Naive thymus-derived CD4-positive, alpha-beta T cell (primary cell): Measurements from ENCODE around the gene LRRN4CL. TPM values are rescaled to one million over a fixed set of nuclear protein-coding genes. Genes with fewer than 3 reads are reported as not detected.
"Not testable (repeated sequence)": the region's sequence is repeated elsewhere in the genome, so short reads cannot be mapped to it uniquely, and the experiment has no call there.

ENCODE experiments used
- ATAC-seq: fragments of 150-1000 bp; cut with Tn5 transposase; 2 replicates; pipeline ENCODE4 v1.10.0; 2021; ENCODE audit warnings: mild to moderate bottlenecking, moderate library complexity
- CTCF ChIA-PET: fragments of 350-600 bp; sonication (Branson Sonifier 250); formaldehyde crosslinking; loops from one replicate; lab custom pipeline; 2021; ENCODE audit warnings: antibody characterized with exemption; lab: Charles Lee
- POLR2A ChIA-PET: fragments of 350-600 bp; sonication (Branson Sonifier 250); formaldehyde crosslinking; loops from one replicate; lab custom pipeline; 2021; ENCODE audit warnings: antibody characterized with exemption, inconsistent platforms; lab: Charles Lee
- DNase-seq, 9 donors: peaks; one replicate each; pipeline versions ENCODE4 v3.0.0 to v3.0.0-alpha.2; 2020 to 2022; ENCODE audit warnings: mixed read lengths in 1 of 9
- H3K27ac ChIP-seq: one replicate; pipeline ENCODE4 v1.7.0; 2013; ENCODE audit warnings: mild to moderate bottlenecking, low read depth, low read length, moderate library complexity
- H3K27me3 ChIP-seq, 2 donors: one replicate each; pipeline ENCODE4 v1.7.0; 2013; ENCODE audit warnings: low read length in 2 of 2, mild to moderate bottlenecking in 2 of 2, moderate library complexity in 2 of 2; ENCODE audit not compliant: control insufficient read depth in 2 of 2, insufficient read depth in 2 of 2
- H3K36me3 ChIP-seq, 3 experiments: 1 replicate in 2 of 3; 2 replicates in 1 of 3; pipeline ENCODE4 v1.7.0; 2013; ENCODE audit warnings: low read length in 3 of 3, mild to moderate bottlenecking in 3 of 3, moderate library complexity in 1 of 3; ENCODE audit not compliant: insufficient read depth in 3 of 3, control insufficient read depth in 2 of 3
- H3K4me1 ChIP-seq, 2 donors: one replicate each; pipeline ENCODE4 v1.7.0; 2013; ENCODE audit warnings: low read length in 2 of 2, mild to moderate bottlenecking in 2 of 2, moderate library complexity in 1 of 2; ENCODE audit not compliant: control insufficient read depth in 2 of 2, insufficient read depth in 2 of 2
- H3K4me3 ChIP-seq: 2 replicates; pipeline ENCODE4 v1.7.0; 2013; ENCODE audit warnings: mild to moderate bottlenecking, low read length
- H3K9me3 ChIP-seq, 3 experiments: 1 replicate in 2 of 3; 2 replicates in 1 of 3; pipeline ENCODE4 v1.7.0; 2013; ENCODE audit warnings: low read length in 3 of 3; ENCODE audit not compliant: control insufficient read depth in 2 of 3
- H3K27ac Mint-ChIP-seq, 9 donors: one replicate each; pipeline ENCODE4 v1.8.0; 2020 to 2022; ENCODE audit warnings: mixed read lengths in 9 of 9, mild to moderate bottlenecking in 8 of 9, moderate library complexity in 5 of 9, inconsistent platforms in 2 of 9
- H3K27me3 Mint-ChIP-seq, 5 donors: one replicate each; pipeline ENCODE4 v1.8.0; 2021 to 2022; ENCODE audit warnings: mixed read lengths in 5 of 5, mild to moderate bottlenecking in 1 of 5
- H3K36me3 Mint-ChIP-seq, 5 donors: one replicate each; pipeline ENCODE4 v1.8.0; 2020 to 2022; ENCODE audit warnings: mixed read lengths in 5 of 5, mild to moderate bottlenecking in 3 of 5, inconsistent platforms in 1 of 5
- H3K4me1 Mint-ChIP-seq, 7 donors: one replicate each; pipeline ENCODE4 v1.8.0; 2020 to 2022; ENCODE audit warnings: mixed read lengths in 7 of 7, mild to moderate bottlenecking in 3 of 7, inconsistent platforms in 1 of 7
- H3K4me3 Mint-ChIP-seq, 10 donors: one replicate each; pipeline ENCODE4 v1.8.0; 2020 to 2022; ENCODE audit warnings: mild to moderate bottlenecking in 10 of 10, mixed read lengths in 10 of 10, moderate library complexity in 6 of 10, inconsistent platforms in 2 of 10
- H3K9me3 Mint-ChIP-seq, 11 donors: one replicate each; pipeline ENCODE4 v1.8.0; 2020 to 2022; ENCODE audit warnings: mixed read lengths in 11 of 11, mild to moderate bottlenecking in 4 of 11, inconsistent platforms in 1 of 11, moderate library complexity in 1 of 11
- intact Hi-C, 2 donors: fragments of 100-400 bp; cut with micrococcal nuclease; formaldehyde crosslinking; loops; one replicate each; pipeline ENCODE4 v1.15.1; 2023
- polyA plus RNA-seq, 2 donors: library from polyadenylated mRNA; unstranded; fragments of 300-500 nt; fragmentation: Illumina TruSeq; gene quantifications; one replicate each; pipeline ENCODE4 v1.2.3, GENCODE V29; 2021
- total RNA-seq, 6 experiments: library from RNA in 5 of 6; stranded (reverse) in 5 of 6; gene quantifications; 1 replicate in 5 of 6; 2 replicates in 1 of 6; pipeline ENCODE4 v1.2.3 and lab custom pipeline; 2021 to 2026

The LRRN4CL gene
- total and polyA plus RNA-seq, 7 experiments from 2014 or later: 0.12 to 0.38 (median 0.24) TPM; not detected in 4

DNA sequence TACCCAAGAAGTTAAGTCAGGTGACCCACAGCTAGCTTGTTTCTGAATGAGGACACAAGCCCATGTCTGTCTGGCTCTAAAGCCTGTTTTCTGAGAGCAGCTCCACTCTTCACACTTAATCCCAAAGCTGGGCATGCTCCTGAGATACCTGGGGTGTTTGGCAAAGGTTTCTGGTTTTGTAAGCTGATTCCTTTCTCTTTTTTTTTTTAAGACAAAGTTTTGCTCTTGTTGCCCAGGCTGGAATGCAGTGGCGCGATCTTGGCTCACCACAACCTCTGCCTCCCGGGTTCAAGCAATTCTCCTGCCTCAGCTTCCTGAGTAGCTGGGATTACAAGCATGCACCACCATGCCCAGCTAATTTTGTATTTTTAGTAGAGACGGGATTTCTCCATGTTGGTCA, 4.3 kb upstream of the LRRN4CL start:
- not testable (repeated sequence) for H3K9me3 ChIP-seq, H3K4me1 ChIP-seq, DNase-seq, H3K4me3 Mint-ChIP-seq, H3K27me3 ChIP-seq, H3K4me3 ChIP-seq, H3K9me3 Mint-ChIP-seq, ATAC-seq, H3K27ac ChIP-seq, H3K27ac Mint-ChIP-seq, H3K27me3 Mint-ChIP-seq, H3K4me1 Mint-ChIP-seq
- ChIA-PET POLR2A (interaction anchor here (1.0 to 5.7 kb wide), 5 partner anchors 12 to 101 kb away, joined by 4 to 26 read pairs (median 5); partner anchors contain the start of genes LBHD1 and TUT1), CTCF (interaction anchor here (0.7 to 4.8 kb wide), 10 partner anchors 13 to 269 kb away, joined by 3 to 31 read pairs (median 4); partner anchors contain the start of genes C11orf98, CSKMT and TUT1)
- H3K36me3 Mint-ChIP-seq: peaks cover 0 to 23% (median 14%) of the 10 kb centered on the region in 5 donors
- peaks cover 0 to 34% (median 0%) of the 10 kb centered on the region in 3 experiments for H3K36me3 ChIP-seq
- intact Hi-C loops: loop anchor here (1.0 to 5.0 kb wide), 6 partner anchors 12 to 311 kb away; partner anchors contain the start of gene EML3 (in 1 of the 2)

- POLR2A ChIA-PET: interaction anchor here (0.6 to 1.5 kb wide), 4 partner anchors 12 to 97 kb away, joined by 3 to 6 read pairs (median 3); partner anchors contain the start of genes C11orf98, CSKMT, LBHD1 and TUT1
- Histone ChIP-seq H3K27me3 (no peaks in the 10 kb centered on the region), H3K27ac (no peak overlapping the region), H3K36me3 (peaks cover 0 to 34% (median 0%) of the 10 kb centered on the region in 3 experiments), H3K4me1 (no peaks in the 10 kb centered on the region), H3K4me3 (no peak overlapping the region), H3K9me3 (no peaks in the 10 kb centered on the region)
- H3K4me1 Mint-ChIP-seq: no peaks in the 10 kb centered on the region
- no peak for ATAC-seq
- no peak for DNase-seq
- CTCF ChIA-PET: interaction anchor here (0.7 kb wide), 1 partner anchor 10 kb away, joined by 3 read pairs; no protein-coding TSS in a partner anchor
- H3K9me3 Mint-ChIP-seq: no peaks in the 10 kb centered on the region
- no peak overlapping the region for H3K27ac Mint-ChIP-seq
- intact Hi-C loops: no loop called here
- H3K36me3 Mint-ChIP-seq: peaks cover 0 to 23% (median 14%) of the 10 kb centered on the region in 5 donors
- H3K27me3 Mint-ChIP-seq: peaks cover 6 to 13% (median 10%) of the 10 kb centered on the region in 5 donors
- no peak overlapping the region for H3K4me3 Mint-ChIP-seq
Measured at GRCh38 chr11:62688491-62688890, 839 bp downstream of the LRRN4CL start.

DNA sequence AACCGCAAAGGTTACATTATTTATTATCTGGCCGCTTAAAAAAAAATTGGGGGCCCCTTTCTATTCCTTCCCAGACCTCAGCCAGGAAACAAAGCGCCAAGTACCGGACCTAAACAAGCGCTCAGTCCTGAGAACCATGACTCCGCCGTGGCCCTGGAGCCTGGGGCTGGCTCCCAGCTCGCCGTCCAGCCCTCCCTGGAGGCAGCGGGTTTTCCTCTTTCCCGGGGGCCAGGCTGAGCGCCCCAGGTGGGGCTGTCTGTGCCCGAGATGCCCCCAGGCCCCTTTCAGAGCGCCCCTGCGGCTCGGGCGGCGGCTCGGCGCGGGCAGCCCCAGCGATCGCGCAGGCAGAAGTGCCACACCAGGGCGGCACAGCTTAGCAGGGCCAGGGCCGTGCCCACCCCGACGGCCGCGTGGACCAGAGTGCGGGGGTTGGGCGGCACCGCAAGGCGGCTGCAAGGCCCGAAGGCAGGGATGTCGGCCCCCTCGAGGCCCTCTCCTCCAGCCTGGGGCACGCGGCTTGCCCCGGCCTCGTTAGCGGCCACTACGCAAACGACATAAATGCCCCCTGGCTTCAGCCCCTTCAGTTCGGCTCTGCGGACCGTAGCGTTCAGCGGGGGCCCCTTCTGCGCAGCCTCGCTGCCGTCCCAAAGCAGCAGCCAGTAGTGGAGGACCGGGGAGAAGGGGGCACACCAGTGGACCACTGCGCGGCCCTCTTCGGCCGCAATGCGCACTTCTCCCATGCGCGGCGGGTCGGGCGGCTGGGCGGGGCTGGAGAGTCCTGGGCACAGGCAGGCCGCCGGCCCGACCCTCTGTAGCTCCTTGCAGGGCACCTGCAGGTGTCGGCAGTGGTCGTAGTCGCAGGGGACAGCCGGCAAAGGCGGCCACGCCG, 1.6 kb downstream of the LRRN4CL start:
- Histone ChIP-seq H3K36me3 (peaks cover 0 to 30% (median 0%) of the 10 kb centered on the region in 3 experiments), H3K27me3 (no peaks in the 10 kb centered on the region), H3K27ac (no peak overlapping the region), H3K4me3 (no peak overlapping the region), H3K9me3 (no peaks in the 10 kb centered on the region), H3K4me1 (no peaks in the 10 kb centered on the region)
- Mint-ChIP-seq H3K4me3 (no peak overlapping the region), H3K27ac (no peak overlapping the region), H3K27me3 (peaks cover 6 to 13% (median 10%) of the 10 kb centered on the region in 5 donors), H3K36me3 (peaks cover 0 to 20% (median 11%) of the 10 kb centered on the region in 5 donors), H3K4me1 (no peaks in the 10 kb centered on the region), H3K9me3 (no peaks in the 10 kb centered on the region)
- ChIA-PET POLR2A (interaction anchor here (0.6 to 1.6 kb wide), 10 partner anchors 11 to 97 kb away, joined by 3 to 6 read pairs (median 3); partner anchors contain the start of genes C11orf98, CSKMT, LBHD1 and TUT1), CTCF (interaction anchor here (0.7 kb wide), 1 partner anchor 11 kb away, joined by 3 read pairs; no protein-coding TSS in a partner anchor)
- ATAC-seq (no peak), DNase-seq (no peak)
- intact Hi-C loops: no loop called here

GRCh38 chr11:62682518-62682917, 6.8 kb downstream of the LRRN4CL start:
- H3K27me3 ChIP-seq: no peaks in the 10 kb centered on the region
- Mint-ChIP-seq H3K27ac (no peak overlapping the region), H3K27me3 (peaks cover 0 to 6% (median 4%) of the 10 kb centered on the region in 5 donors), H3K36me3 (peaks cover 0 to 6% (median 5%) of the 10 kb centered on the region in 5 donors), H3K4me3 (no peak overlapping the region), H3K9me3 (no peaks in the 10 kb centered on the region), H3K4me1 (peaks cover 10 to 25% (median 21%) of the 10 kb centered on the region in 7 donors)
- intact Hi-C loops: no loop called here
- ChIA-PET CTCF (no interaction called here), POLR2A (no interaction called here)
- DNase-seq: no peak
- no peak overlapping the region for H3K27ac ChIP-seq
- ATAC-seq: no peak
- peaks cover 9 to 13% of the 10 kb centered on the region in 2 donors for H3K4me1 ChIP-seq
- no peaks in the 10 kb centered on the region for H3K9me3 ChIP-seq
- no peak overlapping the region for H3K4me3 ChIP-seq
- peaks cover 0 to 9% (median 3%) of the 10 kb centered on the region in 3 experiments for H3K36me3 ChIP-seq

- peak in 7 of 9 donors; percentile 44 to 64 (median 55) for DNase-seq
- ATAC-seq: peak; percentile 76
- ChIA-PET CTCF (interaction anchor here (0.7 to 2.4 kb wide), 13 partner anchors 9 to 173 kb away, joined by 3 to 24 read pairs (median 4); partner anchors contain the start of genes BSCL2, CSKMT, GNG3 and LBHD1), POLR2A (interaction anchor here (0.8 to 9.2 kb wide), 18 partner anchors 9 to 201 kb away, joined by 3 to 157 read pairs (median 4); partner anchors contain the start of genes B3GAT3, C11orf98, CSKMT and INTS5)
- no peaks in the 10 kb centered on the region for H3K27me3 Mint-ChIP-seq
- Histone ChIP-seq H3K4me1 (peaks cover 13 to 15% of the 10 kb centered on the region in 2 donors), H3K9me3 (no peaks in the 10 kb centered on the region), H3K4me3 (no peak overlapping the region), H3K27ac (peak overlapping the region; percentile 24), H3K36me3 (peaks cover 0 to 24% (median 3%) of the 10 kb centered on the region in 3 experiments), H3K27me3 (no peaks in the 10 kb centered on the region)
- H3K9me3 Mint-ChIP-seq: no peaks in the 10 kb centered on the region
- H3K4me3 Mint-ChIP-seq: peak overlapping the region; percentile 51 to 89 (median 78)
- H3K27ac Mint-ChIP-seq: peak overlapping the region; percentile 73 to 92 (median 84)
- intact Hi-C loops: loop anchor here (1.0 to 2.0 kb wide), 3 partner anchors 13 to 344 kb away; no protein-coding TSS in a partner anchor
- peaks cover 15 to 35% (median 32%) of the 10 kb centered on the region in 7 donors for H3K4me1 Mint-ChIP-seq
- H3K36me3 Mint-ChIP-seq: peaks cover 0 to 16% (median 6%) of the 10 kb centered on the region in 5 donors
Measured at GRCh38 chr11:62680825-62681240, 8.5 kb downstream of the LRRN4CL start.
